Activated CD4-positive, alpha-beta memory T cell treated with anti-CD3 and anti-CD28 coated beads for 36 hours (primary cell): ENCODE measurements around the gene FASLG. TPM values are rescaled to one million over a fixed set of nuclear protein-coding genes. Genes with fewer than 3 reads are reported as not detected.

Experiments
- CTCF ChIA-PET: fragments of 350-600 bp; sonication (Branson Sonifier 250); formaldehyde crosslinking; loops from one replicate; lab custom pipeline; 2021; ENCODE audit warnings: antibody characterized with exemption, inconsistent platforms; lab: Charles Lee
- POLR2A ChIA-PET: fragments of 350-600 bp; sonication (Branson Sonifier 250); formaldehyde crosslinking; loops from one replicate; lab custom pipeline; 2021; ENCODE audit warnings: antibody characterized with exemption; lab: Charles Lee
- DNase-seq: peaks from one replicate; pipeline ENCODE4 v3.0.0-alpha.2; 2020
- H3K27ac Mint-ChIP-seq: one replicate; pipeline ENCODE4 v1.8.0; 2021; ENCODE audit warnings: mixed read lengths
- H3K27me3 Mint-ChIP-seq: one replicate; pipeline ENCODE4 v1.8.0; 2021; ENCODE audit warnings: mixed read lengths
- H3K36me3 Mint-ChIP-seq: one replicate; pipeline ENCODE4 v1.8.0; 2021; ENCODE audit warnings: mixed read lengths
- H3K4me1 Mint-ChIP-seq: one replicate; pipeline ENCODE4 v1.8.0; 2021; ENCODE audit warnings: low read depth, mixed read lengths
- H3K4me3 Mint-ChIP-seq: one replicate; pipeline ENCODE4 v1.8.0; 2021; ENCODE audit warnings: mild to moderate bottlenecking, mixed read lengths
- H3K9me3 Mint-ChIP-seq: one replicate; pipeline ENCODE4 v1.8.0; 2021; ENCODE audit warnings: mixed read lengths
- intact Hi-C: fragments of 100-400 bp; cut with micrococcal nuclease; formaldehyde crosslinking; loops from one replicate; pipeline ENCODE4 v1.15.1; 2023
- total RNA-seq, 2 experiments: library from RNA; stranded (reverse); gene quantifications; one replicate each; pipeline ENCODE4 v1.2.3, GENCODE V29; 2021

FASLG gene
- total RNA-seq, 2 experiments from 2014 or later: 8.2 to 8.6 TPM

DNA sequence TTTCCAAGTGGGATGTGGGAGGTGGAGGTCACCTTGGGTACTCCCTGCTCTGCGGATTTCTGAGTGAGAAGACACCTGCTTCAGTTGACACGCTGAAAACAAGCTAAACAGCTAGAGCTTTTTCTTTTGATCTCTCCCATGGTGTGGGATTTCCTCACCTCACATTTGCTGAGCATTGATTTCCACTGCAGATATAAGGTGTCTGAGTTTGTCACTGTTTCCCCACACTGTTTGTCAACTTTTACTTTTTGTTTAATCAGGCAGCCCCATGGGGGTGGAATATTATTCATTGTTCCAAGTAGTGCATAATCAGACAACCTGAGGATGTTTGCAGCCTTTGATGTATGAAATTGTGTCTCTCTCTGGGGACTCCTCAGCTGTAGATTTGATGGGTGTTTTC lies 49.5 kb downstream of the FASLG start:
- CTCF ChIA-PET: interaction anchor here (0.8 to 2.5 kb wide), 7 partner anchors 9 to 68 kb away, joined by 3 to 13 read pairs (median 4); no protein-coding TSS in a partner anchor
- Mint-ChIP-seq H3K4me3 (peak overlapping the region; percentile 48), H3K4me1 (peaks cover 46% of the 10 kb centered on the region), H3K36me3 (no peaks in the 10 kb centered on the region), H3K9me3 (no peaks in the 10 kb centered on the region), H3K27me3 (no peaks in the 10 kb centered on the region), H3K27ac (peak overlapping the region; percentile 46)
- DNase-seq: peak; percentile 49
- intact Hi-C loops: loop anchor here (1.0 kb wide), 4 partner anchors 8 to 69 kb away; no protein-coding TSS in a partner anchor
- POLR2A ChIA-PET: interaction anchor here (0.7 to 1.9 kb wide), 9 partner anchors 10 to 73 kb away, joined by 3 to 8 read pairs (median 4); partner anchors contain the start of gene FASLG

DNA sequence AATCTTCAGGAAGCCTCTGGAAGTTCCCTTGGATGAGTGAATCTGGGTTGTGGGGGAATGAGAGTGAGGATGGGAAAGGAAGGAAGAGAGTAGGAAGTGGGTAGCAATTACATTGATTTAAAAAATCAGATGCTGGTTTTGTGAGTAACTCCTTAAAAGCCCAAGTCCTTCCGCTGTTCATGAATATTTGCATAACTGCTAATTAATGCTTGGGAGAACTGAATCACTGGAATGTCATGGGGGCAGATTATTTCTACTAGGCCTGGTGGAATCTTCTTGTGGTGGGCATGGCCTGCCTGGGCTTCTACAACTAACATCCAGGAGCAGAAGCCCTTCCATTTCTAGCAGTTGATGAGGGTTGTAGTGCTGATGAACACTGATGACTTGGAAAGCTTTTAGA lies 52.7 kb downstream of the FASLG start:
- no peaks in the 10 kb centered on the region for H3K36me3 Mint-ChIP-seq
- intact Hi-C loops: no loop called here
- peaks cover 59% of the 10 kb centered on the region for H3K4me1 Mint-ChIP-seq
- H3K27me3 Mint-ChIP-seq: no peaks in the 10 kb centered on the region
- no peak overlapping the region for H3K27ac Mint-ChIP-seq
- ChIA-PET CTCF (no interaction called here), POLR2A (no interaction called here)
- no peak for DNase-seq
- no peaks in the 10 kb centered on the region for H3K9me3 Mint-ChIP-seq
- H3K4me3 Mint-ChIP-seq: no peak overlapping the region

DNA sequence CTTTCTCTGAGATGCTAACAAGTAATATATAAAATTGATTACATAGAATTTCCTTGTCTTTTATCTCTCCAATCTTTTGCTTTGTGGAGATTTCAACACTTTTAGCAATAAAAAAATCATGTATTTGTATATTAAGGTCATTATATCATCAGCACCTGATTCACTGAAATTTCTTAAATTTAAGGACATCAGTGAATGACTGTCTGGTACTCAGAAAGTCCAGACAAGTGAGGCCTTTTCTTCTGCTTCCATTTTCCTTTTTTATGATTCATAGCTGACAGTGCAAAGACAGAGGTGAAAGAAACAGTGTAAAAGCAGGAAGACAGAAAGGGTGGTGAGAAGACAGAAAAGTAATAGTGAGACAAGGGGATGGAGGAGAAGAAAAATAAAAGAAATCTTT lies 54.6 kb downstream of the FASLG start:
- Mint-ChIP-seq H3K36me3 (peaks cover 1% of the 10 kb centered on the region), H3K9me3 (no peaks in the 10 kb centered on the region), H3K27me3 (no peaks in the 10 kb centered on the region), H3K4me3 (no peak overlapping the region), H3K27ac (no peak overlapping the region), H3K4me1 (peaks cover 56% of the 10 kb centered on the region)
- ChIA-PET POLR2A (interaction anchor here (1.6 kb wide), 1 partner anchor 74 kb away, joined by 4 read pairs; no protein-coding TSS in a partner anchor), CTCF (interaction anchor here (1.7 kb wide), 1 partner anchor 104 kb away, joined by 8 read pairs; no protein-coding TSS in a partner anchor)
- DNase-seq: no peak
- intact Hi-C loops: no loop called here

Other genes with a start within 250 kb of the FASLG start
- not detected for gene C1orf105, start 238.4 kb upstream of the FASLG start, total RNA-seq
- 10 to 100 TPM; 16.6 to 17.4 TPM for gene PIGC, start 215.0 kb upstream of the FASLG start, total RNA-seq
- gene SUCO, start 126.0 kb upstream of the FASLG start, total RNA-seq: 10 to 100 TPM; 18.8 to 20.6 TPM